NCI-H1436 (cell line): Measurements from ENCODE around the gene SLC25A21.
"Not testable (repeated sequence)": the region's sequence is repeated elsewhere in the genome, so short reads cannot be mapped to it uniquely, and the experiment has no call there.

Source experiments
- DNase-seq: peaks from one replicate; lab custom pipeline; 2025; lab: John Stamatoyannopoulos, UW

SLC25A21 gene

DNA sequence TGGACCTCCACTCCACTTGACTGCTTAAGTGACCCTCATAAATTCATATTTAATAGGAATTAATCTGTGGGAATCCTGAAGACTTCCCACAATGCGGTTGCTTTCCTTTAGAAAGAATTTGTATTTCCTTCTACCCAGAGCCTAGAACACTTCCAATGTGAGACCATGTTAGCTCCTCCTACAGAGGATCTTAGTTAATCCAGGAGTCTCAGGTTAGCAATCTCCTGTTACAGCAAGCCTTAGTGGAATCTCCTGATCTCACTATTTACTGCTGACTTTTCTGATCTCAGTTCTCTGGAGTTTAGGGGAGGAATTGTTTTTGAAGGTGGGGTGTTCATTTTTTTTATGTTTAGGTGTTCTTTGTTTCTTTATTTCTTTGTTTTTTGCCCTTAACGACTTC lies 186.0 kb downstream of the SLC25A21 start:
- no peak for DNase-seq

DNA sequence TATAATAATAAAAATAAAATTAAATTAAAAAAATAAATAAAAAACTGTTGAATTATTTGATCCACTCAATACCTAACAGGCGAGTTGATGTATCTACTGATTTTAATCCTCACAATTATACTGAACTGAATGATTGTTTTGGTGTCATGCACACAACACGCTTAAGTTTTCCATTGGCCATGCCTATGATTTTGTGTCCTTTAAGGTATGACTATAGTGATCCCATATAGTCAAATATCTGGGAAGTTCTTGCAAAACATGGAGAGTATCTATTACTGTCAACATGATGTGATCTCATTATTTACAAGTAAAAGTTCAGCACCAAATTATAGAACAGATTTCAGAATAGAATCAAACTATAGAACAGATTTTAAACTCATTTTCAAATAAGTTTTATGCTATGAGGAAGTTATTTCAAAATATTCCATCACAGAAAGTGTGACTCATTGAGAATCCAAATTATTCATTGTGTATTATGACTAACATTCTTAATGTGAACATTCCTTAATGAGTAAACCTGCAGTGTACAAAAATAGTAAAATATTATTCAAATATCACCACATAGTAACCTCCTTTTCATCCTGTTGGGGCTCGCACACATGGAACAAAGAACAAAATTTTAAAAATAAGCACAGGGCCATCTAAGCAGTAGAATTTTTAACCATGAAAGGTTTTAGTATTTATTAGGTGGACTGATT lies 190.4 kb downstream of the SLC25A21 start:
- DNase-seq = no peak

DNA sequence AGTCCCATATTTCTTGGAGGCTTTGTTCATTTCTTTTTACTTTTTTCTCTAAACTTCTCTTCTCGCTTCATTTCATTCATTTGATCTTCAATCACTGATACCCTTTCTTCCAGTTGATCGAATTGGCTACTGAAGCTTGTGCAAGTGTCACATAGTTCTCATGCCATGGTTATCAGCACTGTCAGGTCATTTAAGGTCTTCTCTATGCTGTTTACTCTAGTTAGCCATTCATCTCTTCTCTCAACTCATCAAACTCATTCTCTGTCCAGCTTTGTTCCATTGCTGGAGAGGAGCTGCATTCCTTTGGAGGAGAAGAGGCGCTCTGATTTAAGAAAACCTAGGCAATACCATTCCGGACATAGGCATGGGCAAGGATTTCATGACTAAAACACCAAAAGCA lies 192.0 kb downstream of the SLC25A21 start:
- not testable (repeated sequence) for DNase-seq

DNA sequence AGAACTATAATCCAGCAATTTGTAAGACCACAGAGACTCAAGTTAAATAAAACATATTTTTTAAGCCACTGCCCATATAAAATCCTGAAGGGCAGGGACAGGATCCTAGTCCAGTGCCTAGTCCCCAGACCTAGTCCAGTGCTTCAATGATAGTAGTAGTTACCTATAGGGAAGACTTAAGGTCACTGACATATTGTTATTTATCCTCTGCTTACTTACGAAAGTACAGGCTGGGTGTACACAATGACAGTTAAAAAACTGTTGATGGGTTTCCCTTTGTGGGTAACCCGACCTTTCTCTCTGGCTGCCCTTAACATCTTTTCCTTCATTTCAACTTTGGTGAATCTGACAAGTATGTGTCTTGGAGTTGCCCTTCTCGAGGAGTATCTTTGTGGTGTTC lies 192.5 kb downstream of the SLC25A21 start:
- no peak for DNase-seq

DNA sequence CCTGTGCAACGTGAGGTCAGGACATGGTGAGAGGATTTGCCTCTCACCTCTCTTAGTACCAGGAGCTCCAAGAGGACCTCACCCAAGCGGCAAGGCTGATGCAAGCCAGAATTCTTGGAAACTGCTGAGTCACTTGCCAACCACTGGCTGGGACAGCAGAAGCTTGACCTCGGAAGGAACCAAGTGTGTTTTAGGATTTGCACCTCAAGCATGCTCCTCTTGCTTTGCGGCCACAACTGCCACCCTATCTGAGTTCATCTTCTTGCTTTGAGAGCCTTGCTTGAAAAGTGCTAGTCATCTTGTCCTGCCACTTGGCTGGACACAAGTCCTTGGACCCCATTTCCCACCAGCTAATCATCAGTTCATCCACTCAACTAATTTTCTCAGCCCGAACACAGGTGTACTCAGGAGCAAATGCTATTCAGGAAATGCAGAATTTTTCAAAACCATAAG lies 195.8 kb downstream of the SLC25A21 start:
- no peak for DNase-seq

DNA sequence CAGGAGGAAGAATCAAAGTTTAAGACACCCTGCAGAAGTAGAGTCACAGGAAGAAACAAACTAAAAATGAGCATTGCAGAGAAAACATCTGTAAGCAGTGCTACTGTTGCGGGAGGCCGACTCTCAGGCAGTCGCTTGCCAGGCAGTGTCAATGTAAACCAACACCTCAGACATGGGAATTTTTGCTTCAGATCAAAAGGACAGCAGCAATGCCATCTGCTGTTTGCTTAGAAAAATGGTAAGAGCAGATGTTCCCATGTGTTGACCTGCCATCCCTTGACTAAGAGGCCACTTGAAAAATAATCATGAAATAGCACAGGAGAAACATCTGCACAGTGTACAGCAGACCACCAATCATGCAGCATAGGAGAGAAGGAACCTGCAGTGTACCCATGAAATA lies 196.6 kb downstream of the SLC25A21 start:
- no peak for DNase-seq

DNA sequence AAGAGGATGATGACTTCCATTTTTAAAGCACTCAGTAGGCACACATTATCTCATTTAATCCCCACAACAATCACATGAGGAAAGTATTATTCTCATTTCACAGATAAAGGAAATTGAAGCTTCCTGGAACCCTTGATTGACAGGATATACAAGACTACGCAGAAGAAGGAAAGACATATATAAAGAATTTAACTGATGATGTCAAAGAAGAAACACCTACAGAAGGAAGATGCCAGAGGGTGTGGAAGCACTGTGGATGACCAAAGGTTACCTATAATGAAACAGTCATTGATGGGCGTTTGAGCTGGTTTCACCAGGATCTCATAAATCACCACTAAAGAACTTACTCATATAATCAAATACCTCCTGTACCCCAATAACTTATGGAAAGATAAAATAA lies 197.4 kb downstream of the SLC25A21 start:
- DNase-seq = no peak

DNA sequence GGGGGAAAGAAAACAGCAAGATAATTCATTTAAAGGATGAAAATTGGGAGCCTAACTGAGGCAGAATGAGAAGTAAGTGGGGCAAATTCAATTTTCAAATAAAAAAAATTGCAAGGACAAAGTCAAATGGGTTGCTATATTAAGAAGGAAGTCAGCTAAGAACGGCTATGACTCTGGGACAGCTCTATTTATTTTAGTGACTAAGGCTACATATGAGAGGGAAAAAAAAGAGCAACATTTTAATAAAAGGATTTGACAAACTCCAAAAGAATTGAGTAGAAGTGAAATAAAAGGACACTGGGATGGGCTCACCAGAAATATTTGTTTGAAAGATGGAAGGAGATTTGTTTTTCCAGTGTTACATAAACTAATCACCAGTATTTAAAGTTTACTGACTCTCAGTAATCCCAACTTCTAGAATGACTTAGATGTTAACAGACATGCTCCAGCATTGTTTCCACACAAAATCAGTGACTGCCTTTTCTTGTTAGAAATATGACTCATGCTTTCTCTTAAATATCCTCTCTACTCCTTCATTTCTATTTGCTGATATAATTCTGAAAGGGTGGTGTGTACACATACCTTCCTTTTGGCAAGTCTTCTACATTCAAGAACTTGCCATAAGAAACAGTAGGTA lies 198.5 kb downstream of the SLC25A21 start:
- DNase-seq = no peak

DNA sequence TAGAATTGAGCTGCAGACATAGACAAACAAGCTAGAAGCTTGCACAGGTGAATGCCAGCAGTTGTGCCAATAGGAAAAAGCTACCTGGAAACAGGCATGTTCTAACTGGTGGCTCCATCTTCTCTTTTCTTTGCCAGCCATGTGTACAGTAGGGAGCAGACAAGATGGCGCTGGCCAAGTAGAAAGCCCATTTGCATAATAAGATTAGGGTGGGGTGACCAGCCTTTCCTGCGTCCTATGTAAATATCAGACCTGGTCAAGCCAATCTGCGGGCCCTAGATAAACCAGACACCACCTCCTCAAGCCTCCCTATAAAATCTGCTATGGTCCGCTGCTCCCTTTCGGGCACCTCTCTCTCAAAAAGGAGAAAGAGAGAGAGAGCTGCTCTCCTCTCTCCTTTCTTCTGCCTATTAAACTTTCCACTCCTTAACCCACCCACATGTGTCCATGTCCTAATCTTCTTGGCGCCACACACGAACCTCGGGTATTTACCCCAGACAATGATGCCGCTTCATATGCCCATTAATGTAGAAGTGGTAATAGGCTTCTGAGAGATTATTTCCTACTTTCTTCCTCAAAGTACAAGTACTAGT lies 201.0 kb downstream of the SLC25A21 start:
- no peak for DNase-seq

DNA sequence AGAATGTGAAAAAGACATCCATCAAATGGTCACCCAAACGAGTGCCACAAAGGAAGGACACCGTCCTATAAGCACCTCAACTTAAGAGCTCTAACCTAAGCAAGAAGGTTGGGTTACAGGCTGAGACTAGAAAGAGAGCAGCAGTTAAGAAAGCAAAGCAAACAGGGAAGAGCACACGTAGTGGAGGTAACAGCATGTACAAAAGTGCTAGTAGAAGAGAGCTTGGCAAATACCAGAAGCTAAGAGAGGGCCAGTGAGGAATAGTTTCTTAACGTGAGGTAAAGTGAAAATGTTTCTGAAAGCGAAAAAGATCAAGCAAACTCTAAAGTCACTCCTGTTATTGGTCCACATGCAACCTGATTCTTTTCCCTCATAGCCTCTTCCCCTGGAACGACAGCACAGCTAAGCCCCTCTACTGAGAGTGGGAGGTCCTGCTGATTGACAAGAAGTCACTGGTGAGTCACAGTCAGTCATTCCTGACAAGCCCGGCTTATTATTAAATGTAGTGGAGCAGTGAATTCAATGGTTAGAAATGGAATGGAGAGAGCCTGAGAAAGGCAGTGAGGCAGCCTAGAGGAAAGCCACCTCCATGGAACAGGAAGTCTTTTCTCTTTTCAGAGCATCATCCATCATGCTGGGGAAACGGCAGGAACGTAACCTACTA lies 204.4 kb downstream of the SLC25A21 start:
- DNase-seq = no peak

DNA sequence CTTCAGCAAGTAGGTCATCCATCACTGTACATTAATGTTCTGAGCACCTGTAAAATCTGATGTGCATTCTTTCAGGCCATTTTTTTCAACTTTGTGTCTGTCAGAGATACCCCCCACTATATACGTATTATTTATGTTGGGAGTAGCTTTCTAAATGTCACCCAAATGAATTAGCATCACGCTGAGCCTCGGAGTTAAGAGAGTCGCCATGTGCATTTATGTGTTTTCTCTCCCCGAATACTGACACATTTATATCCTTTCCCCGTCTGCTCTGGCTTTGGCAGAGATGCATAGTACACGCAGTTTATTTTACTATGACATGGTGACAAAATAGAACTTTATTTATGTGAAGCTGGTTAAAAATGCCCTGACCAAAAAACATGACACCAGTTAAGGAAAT lies 216.4 kb downstream of the SLC25A21 start:
- DNase-seq = no peak

DNA sequence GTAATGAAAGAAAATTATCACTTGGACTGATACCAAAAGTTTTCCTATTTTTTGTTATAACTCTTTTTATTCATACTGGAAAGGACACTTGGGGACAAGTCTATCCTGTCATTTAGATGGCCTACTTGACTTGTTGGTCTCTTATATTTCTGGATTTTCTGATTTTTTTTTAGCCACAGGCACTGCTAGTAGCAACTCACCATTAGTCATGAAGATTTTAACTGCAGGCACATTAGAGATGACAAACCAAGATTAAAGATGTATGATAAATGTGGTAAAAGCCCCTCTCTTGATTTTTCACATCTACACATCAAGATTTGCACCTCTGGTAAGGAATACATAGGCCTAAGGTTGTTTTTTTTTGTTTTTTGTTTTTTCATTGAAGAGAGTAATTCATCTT lies 217.0 kb downstream of the SLC25A21 start:
- DNase-seq = no peak

DNA sequence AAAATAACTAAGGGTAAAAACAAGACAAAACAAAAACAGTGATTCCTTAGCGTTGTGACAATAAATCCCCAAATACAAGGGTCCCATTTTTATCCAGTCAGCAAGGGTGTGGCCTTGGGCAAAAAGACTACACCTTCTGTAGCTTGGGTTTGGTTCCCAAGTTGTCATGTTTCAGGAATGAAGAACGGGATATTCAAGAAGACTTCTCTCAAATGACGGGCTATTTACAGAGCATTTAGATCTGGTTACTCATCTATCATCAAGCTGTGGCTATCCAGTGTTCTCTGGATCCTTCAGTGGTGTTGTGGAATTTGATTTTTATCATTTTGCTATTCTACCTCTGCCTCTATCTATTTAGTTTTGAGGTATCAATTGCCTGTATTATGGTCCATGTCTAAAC lies 219.7 kb downstream of the SLC25A21 start:
- DNase-seq = no peak

DNA sequence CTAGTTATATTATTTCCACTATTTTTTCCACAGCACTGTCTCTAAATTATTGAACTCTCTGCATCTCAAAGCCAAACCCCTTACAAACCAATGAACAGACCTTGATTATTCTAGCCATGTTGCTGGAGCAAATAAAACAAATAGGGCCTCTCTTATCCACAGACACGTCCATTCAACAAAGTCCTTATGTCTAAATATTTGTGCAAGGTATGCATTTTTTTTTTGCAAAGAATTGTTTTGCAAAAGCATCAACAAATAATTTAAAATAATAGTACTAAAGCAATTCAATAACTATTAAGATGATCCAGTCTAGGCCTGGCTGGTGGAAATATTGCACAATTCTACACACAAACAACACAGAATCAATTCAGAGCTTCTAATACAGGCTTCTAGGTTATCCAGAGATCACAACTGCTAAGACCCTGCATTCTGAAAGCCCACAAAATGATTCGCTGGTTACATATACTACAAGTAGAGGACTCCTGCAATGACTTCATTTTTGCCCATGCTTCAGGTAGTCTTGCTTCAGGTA lies 221.0 kb downstream of the SLC25A21 start:
- no peak for DNase-seq

DNA sequence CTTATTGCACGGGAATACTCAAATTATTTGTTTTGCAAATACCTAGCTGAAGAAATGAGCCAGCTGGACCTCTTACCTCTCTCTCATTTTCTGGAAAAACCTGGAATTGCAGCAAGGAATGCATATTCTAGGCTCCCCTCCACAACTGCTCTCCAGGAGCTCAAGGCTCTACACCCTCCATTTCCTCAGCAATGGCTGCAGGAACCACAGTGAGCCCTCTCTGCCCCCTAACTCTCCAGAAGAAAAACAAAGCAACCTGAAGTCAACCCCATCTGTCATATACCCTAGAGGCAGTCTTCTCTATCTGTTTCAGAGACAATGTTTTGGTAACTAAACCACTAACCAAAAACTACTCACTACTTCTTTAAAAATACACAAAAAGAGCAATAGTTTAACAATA lies 221.6 kb downstream of the SLC25A21 start:
- no peak for DNase-seq

DNA sequence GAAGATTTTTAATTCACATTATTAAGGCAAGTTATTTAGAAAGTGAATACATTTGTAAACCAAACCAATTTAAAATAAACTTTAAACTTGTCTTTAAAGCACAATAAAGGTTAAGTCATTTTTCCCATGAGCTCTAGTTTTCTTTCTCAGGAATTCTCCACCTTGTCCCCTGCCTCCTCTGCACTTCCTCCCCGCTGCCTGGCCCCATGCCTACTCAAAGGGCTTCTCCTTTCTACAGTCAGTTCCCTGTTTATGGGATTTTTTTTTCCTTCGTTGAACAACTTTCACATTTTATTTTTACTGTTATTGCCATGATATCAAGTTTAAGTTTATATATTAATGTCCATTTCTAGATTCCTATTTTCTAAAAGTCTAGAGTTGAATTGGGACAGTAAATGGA lies 223.0 kb downstream of the SLC25A21 start:
- DNase-seq = no peak

DNA sequence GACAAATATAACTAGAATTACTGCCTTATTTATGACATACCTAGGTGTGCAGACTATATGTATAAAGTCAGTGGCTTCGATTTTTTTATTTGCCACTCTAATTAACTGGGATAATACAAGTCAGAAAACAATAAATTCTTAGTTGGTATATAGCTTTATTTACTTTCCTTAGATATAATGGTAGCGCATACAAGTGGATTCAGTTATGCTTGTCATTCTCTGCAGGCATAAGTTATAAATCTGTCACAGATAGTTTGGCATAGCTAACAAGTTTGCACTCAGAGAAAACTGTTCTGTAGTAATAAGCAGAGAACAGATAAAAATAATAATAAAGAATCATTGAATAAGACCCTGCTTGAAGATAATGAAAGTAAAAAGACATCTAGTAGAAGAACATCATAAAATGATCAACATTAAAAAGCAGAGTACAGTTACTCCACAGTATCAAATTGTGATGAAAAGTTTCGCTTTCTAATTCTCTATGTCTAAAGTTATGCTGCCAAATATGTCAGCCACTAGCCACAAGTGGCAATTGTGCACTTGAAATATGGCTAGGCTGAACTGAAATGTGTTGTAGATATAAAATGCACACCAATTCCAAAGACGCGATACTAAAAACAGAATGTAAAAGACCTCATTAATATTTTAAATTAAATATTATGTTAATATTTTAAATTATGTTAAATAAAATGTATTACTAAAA lies 224.1 kb downstream of the SLC25A21 start:
- DNase-seq = no peak

DNA sequence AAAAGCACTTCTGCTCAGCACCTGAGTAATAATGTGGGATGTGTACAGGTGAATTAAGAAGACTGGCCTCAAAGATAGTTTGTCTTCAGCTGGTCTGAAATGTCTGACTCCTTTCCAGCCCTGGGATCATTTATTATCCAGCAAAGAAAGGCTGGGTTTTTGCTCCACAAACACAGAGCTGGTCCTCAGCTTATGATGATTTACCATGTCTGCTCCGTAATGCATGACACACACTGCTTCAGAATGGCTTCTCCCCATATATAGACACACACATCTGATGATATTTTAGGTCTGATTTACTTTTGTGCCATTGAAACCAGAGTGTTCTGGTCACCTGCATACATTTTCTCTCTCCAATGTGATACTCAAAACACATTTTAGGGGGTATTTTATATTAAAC lies 225.0 kb downstream of the SLC25A21 start:
- DNase-seq = no peak

DNA sequence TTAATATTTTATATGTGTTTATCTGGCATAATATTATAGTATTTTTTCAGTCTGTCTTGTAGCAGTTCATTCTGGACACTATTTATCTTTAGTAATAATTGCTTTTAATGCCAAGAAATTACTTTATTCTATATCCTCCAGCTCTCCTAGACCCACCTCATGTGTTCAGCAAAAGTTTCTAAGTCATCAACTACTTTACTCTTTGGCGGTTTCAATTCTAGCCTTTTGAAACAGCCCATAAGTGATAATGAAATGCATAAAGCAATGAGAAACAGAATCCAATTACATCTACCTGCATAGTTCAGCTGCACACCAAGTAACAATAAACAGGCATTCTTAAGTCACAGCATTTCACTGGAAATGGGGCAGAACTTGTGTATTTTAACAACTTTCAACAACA lies 225.5 kb downstream of the SLC25A21 start:
- no peak for DNase-seq

DNA sequence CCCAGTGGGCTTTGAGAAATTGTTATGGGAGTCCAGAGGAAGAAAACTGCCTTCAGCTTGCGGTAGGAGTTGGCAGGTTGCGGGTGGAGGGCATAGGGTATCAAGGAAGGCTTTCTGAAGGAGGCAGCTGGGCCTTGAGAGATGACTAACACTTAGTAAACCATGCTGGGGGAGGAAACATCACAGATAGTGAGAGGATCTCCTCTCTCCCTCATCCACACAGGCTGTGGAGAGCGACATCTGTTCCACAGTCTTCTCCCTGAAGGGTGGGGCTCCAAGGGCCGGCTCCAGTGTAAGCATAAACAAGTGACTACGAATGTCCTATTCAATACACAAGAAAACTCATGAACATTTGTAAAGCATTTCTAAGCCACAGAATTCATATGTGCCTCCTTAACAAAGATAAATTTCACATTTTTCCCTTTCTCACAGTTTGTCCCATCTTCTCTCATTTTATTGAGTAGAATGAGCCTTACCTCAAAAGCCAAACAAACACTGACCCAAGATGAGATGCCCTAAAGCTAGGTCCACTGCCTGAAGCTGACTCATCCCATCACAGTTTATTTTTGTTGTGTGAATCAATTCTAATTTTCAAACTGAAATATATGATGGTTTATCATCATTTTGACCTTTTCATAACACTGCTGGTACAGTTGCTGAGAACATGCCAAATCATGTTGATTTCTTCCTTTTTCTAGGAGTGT lies 227.9 kb downstream of the SLC25A21 start:
- no peak for DNase-seq

DNA sequence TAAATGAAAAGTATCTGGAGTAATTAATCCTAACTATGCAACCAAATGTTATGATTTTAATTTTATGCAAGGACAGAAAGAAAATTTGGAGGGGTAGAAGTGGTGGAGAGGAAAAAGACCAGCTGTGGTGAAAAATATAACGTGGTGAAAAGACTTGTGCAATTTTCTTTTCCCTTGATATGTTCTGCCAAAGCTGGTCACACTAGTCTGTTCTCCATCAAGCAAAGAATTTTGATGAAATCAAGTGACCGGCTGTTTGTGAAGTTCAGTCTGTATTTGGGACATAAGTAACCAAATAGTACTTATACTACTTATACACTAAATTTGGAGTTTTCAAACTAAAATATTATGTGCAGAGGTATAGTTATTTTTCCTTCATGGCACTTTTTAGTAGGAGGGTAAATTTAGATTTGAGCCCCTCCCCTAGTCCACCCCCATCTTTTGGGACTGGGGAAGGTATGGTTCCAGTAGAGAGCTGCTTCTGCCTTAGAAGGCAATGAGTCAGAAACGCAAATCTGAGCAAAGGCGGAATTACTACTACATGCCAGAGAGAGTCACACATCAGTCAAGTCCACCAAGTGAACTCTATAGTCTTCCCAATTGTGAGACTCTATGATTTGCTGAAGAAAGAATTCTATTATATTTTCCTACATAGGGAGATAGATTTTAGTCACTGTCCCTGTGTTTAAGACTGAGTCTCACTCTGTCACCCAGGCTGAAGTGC lies 229.7 kb downstream of the SLC25A21 start:
- DNase-seq = no peak
